ENCODE results near the gene SERPINA1. TPM values are rescaled to one million over a fixed set of nuclear protein-coding genes. Genes with fewer than 3 reads are reported as not detected.

The SERPINA1 gene
- total RNA-seq, 1 experiment from 2014 or later: not detected

- DNase-seq: no peak
- Mint-ChIP-seq H3K27me3 (ENCODE audit: low read depth) (no peaks in the 10 kb centered on the region; the same call in none of the 2 replicates), H3K9me3 (peaks cover 15% of the 10 kb centered on the region in 2 experiments), H3K4me3 (no peak overlapping the region), H3K4me1 (peaks cover 16% of the 10 kb centered on the region in 2 experiments), H3K27ac (no peak overlapping the region), H3K36me3 (ENCODE audit: insufficient read depth in 1 of 3, low read depth in 3 of 3) (peaks cover 2 to 6% (median 2%) of the 10 kb centered on the region in 3 experiments; a peak in 5 of 7 replicates)
- Histone ChIP-seq H3K23me2 (ENCODE audit: insufficient read length, low read depth, low read length, poor library complexity, severe bottlenecking) (no peaks in the 10 kb centered on the region), H2BK5ac (ENCODE audit: insufficient read length, low read length) (no peak overlapping the region), H3K79me2 (ENCODE audit: insufficient read depth, low read length) (no peaks in the 10 kb centered on the region), H3K18ac (ENCODE audit: insufficient read length, low read depth, low read length) (no peak overlapping the region), H3K27ac (ENCODE audit: insufficient read length, low read depth, low read length) (no peak overlapping the region), H3K4me2 (ENCODE audit: insufficient read depth, insufficient read length, low read length) (no peak overlapping the region), H3K56ac (ENCODE audit: insufficient read length, low read depth, low read length) (no peak overlapping the region), H4K91ac (ENCODE audit: insufficient read length, low read depth, low read length) (no peak overlapping the region), H3K4me1 (ENCODE audit: insufficient read depth, low read length) (no peaks in the 10 kb centered on the region; the same call in 1 of the 2 replicates), H4K8ac (replicated peaks; ENCODE audit: insufficient read length, low read depth, low read length) (no peak overlapping the region), H3K79me1 (ENCODE audit: insufficient read depth, low read depth, low read length, poor library complexity, severe bottlenecking) (no peaks in the 10 kb centered on the region), H3T11ph (ENCODE audit: low read length) (no peak overlapping the region), H3K4ac (ENCODE audit: low read depth, low read length) (no peak overlapping the region), H3K23ac (ENCODE audit: insufficient read length, low read depth, low read length) (no peak overlapping the region), H3K14ac (ENCODE audit: insufficient read depth, low read length) (no peak overlapping the region), H3K9ac (ENCODE audit: extremely low read depth, insufficient read length, low read length) (no peak overlapping the region), H2BK120ac (ENCODE audit: low read depth, low read length, poor library complexity, severe bottlenecking) (no peak overlapping the region), H2BK20ac (ENCODE audit: low read depth, low read length, poor library complexity, severe bottlenecking) (no peak overlapping the region), H3K27me3 (ENCODE audit: insufficient read depth, low read length) (no peaks in the 10 kb centered on the region), H2AK5ac (ENCODE audit: insufficient read length, low read length) (no peak overlapping the region), H3K9me3 (ENCODE audit: control insufficient read depth, low read depth, low read length) (peaks cover 9% of the 10 kb centered on the region), H4K5ac (ENCODE audit: insufficient read length, low read depth, low read length) (no peak overlapping the region), H2BK12ac (ENCODE audit: insufficient read length, low read depth, low read length) (no peak overlapping the region), H4K20me1 (ENCODE audit: control insufficient read depth, insufficient read depth, insufficient read length) (no peaks in the 10 kb centered on the region), H2BK15ac (ENCODE audit: low read depth, low read length) (no peak overlapping the region), H2AFZ (ENCODE audit: low read length) (no peak overlapping the region)
- TF ChIP-seq CTCF (conservative IDR thresholded peaks at IDR 0.05): no peak
- no CpG with 5 or more reads among the region's 2 CpGs for WGBS (ENCODE audit: extremely low coverage, insufficient read length, low lambda C conversion rate)
Observed at GRCh38 chr14:94405486-94405885, 17.1 kb upstream of the SERPINA1 start.

All from H9 (cell line).